GM18507 (cell line): ENCODE measurements around the gene NPLOC4.
A peak's percentile ranks its signal among the peaks of the same experiment; 100 is the strongest.
"Not testable (repeated sequence)": the region's sequence is repeated elsewhere in the genome, so short reads cannot be mapped to it uniquely, and the experiment has no call there.

ENCODE experiments used
- DNase-seq: peaks from one replicate; pipeline ENCODE4 v3.0.0; 2011; ENCODE audit warnings: low read depth; ENCODE audit not compliant: insufficient read length; ENCODE audit errors: extremely low spot score
- FAIRE-seq: peaks from 2 replicates; lab custom pipeline; 2011; peaks lifted over from hg19 to GRCh38; lab: Jason Lieb, UNC

NPLOC4 gene

GRCh38 chr17:81641825-81642489, 5.0 kb upstream of the NPLOC4 start:
- FAIRE-seq (no peak), DNase-seq (no peak)

GRCh38 chr17:81640011-81640410, 3.1 kb upstream of the NPLOC4 start:
- no peak for FAIRE-seq

GRCh38 chr17:81638683-81639082, 1.8 kb upstream of the NPLOC4 start:
- no peak for DNase-seq
- FAIRE-seq: no peak

More at GRCh38 chr17:81640011-81640410, 3.1 kb upstream of the NPLOC4 start:
- no peak for DNase-seq

GRCh38 chr17:81635973-81636504, 873 bp downstream of the NPLOC4 start:
- no peak for FAIRE-seq

GRCh38 chr17:81635431-81635830, 1.5 kb downstream of the NPLOC4 start:
- no peak for FAIRE-seq
- DNase-seq: no peak

More at GRCh38 chr17:81635973-81636504, 873 bp downstream of the NPLOC4 start:
- DNase-seq: no peak

GRCh38 chr17:81631482-81631881, 5.4 kb downstream of the NPLOC4 start:
- FAIRE-seq: no peak
- no peak for DNase-seq

GRCh38 chr17:81630274-81630673, 6.6 kb downstream of the NPLOC4 start:
- FAIRE-seq: no peak
- DNase-seq: no peak

GRCh38 chr17:81621494-81622130, 15.3 kb downstream of the NPLOC4 start:
- FAIRE-seq (no peak), DNase-seq (no peak)

- not testable (repeated sequence) for FAIRE-seq, DNase-seq
Measured at GRCh38 chr17:81618307-81618706, 18.6 kb downstream of the NPLOC4 start.

- DNase-seq: no peak
- no peak for FAIRE-seq
Measured at GRCh38 chr17:81616877-81617276, 20.0 kb downstream of the NPLOC4 start.

- FAIRE-seq (no peak), DNase-seq (no peak)
Measured at GRCh38 chr17:81615401-81615930, 21.4 kb downstream of the NPLOC4 start.

- DNase-seq: no peak
- no peak for FAIRE-seq
Measured at GRCh38 chr17:81612172-81612970, 24.5 kb downstream of the NPLOC4 start.

- DNase-seq: no peak
- FAIRE-seq: no peak
Measured at GRCh38 chr17:81609541-81610311, 27.2 kb downstream of the NPLOC4 start.

- no peak for DNase-seq
- no peak for FAIRE-seq
Measured at GRCh38 chr17:81608605-81609004, 28.3 kb downstream of the NPLOC4 start.

GRCh38 chr17:81608082-81608481, 28.8 kb downstream of the NPLOC4 start:
- FAIRE-seq (no peak), DNase-seq (no peak)

GRCh38 chr17:81607431-81607830, 29.5 kb downstream of the NPLOC4 start:
- FAIRE-seq (no peak), DNase-seq (no peak)

- no peak for FAIRE-seq
- DNase-seq: no peak
Measured at GRCh38 chr17:81603846-81604610, 32.9 kb downstream of the NPLOC4 start.

GRCh38 chr17:81601525-81602120, 35.3 kb downstream of the NPLOC4 start:
- FAIRE-seq (peak; percentile 81), DNase-seq (peak; percentile 47)
